Smooth muscle cell (in vitro differentiated cells): ENCODE results near the gene RPL14. TPM values are rescaled to one million over a fixed set of nuclear protein-coding genes. Genes with fewer than 3 reads are reported as not detected.

Source experiments
- DNase-seq: peaks from one replicate; lab custom pipeline; 2025; ENCODE audit not compliant: unreplicated experiment; lab: John Stamatoyannopoulos, UW
- H2AFZ ChIP-seq: fragments of 200-600 bp; sonication (generic); 2 replicates; pipeline ENCODE4 v1.6.0; 2016; ENCODE audit warnings: antibody characterized with exemption, low read depth, mild to moderate bottlenecking
- H3F3A ChIP-seq: fragments of 200-600 bp; sonication (generic); 2 replicates; pipeline ENCODE4 v1.6.0; 2017; ENCODE audit warnings: antibody characterized with exemption, low read depth
- H3K27ac ChIP-seq: fragments of 200-600 bp; sonication (generic); 2 replicates; pipeline ENCODE4 v1.5.1; 2016; ENCODE audit warnings: low read depth, mild to moderate bottlenecking
- H3K27me3 ChIP-seq: fragments of 200-600 bp; sonication (generic); 2 replicates; pipeline ENCODE4 v1.6.1; 2016; ENCODE audit warnings: low read depth, mild to moderate bottlenecking
- H3K36me3 ChIP-seq: fragments of 200-600 bp; sonication (generic); 2 replicates; pipeline ENCODE4 v1.5.1; 2016; ENCODE audit warnings: low read depth
- H3K4me1 ChIP-seq: fragments of 200-600 bp; sonication (generic); 2 replicates; pipeline ENCODE4 v1.5.1; 2016; ENCODE audit warnings: low read depth
- H3K4me2 ChIP-seq: fragments of 200-600 bp; sonication (generic); 2 replicates; pipeline ENCODE4 v1.6.0; 2016; ENCODE audit warnings: mild to moderate bottlenecking
- H3K4me3 ChIP-seq: fragments of 200-600 bp; sonication (generic); 2 replicates; pipeline ENCODE4 v1.5.1; 2016; ENCODE audit warnings: mild to moderate bottlenecking
- H3K79me2 ChIP-seq: fragments of 200-600 bp; sonication (generic); 2 replicates; pipeline ENCODE4 v1.6.0; 2016; ENCODE audit warnings: low read depth, mild to moderate bottlenecking
- H3K9ac ChIP-seq: fragments of 200-600 bp; sonication (generic); 2 replicates; pipeline ENCODE4 v1.6.0; 2016; ENCODE audit warnings: low read depth
- H3K9me3 ChIP-seq: fragments of 200-600 bp; sonication (generic); replicated peaks from 2 replicates; pipeline ENCODE4 v1.5.1; 2016; ENCODE audit warnings: low read depth
- H4K20me1 ChIP-seq: fragments of 200-600 bp; sonication (generic); 2 replicates; pipeline ENCODE4 v1.6.0; 2016; ENCODE audit warnings: low read depth
- WGBS: methylation state at CpG from one replicate; pipeline ENCODE4 v1.1.7; 2016; ENCODE audit warnings: low lambda C conversion rate; 5-methylcytosine and 5-hydroxymethylcytosine counted together
- polyA plus RNA-seq: library from polyadenylated mRNA; unstranded; fragments of >200 nt; fragmentation: Nextera tagmentation; extraction: Ambion mirVana; gene quantifications from 2 replicates; pipeline ENCODE4 v1.2.1, GENCODE V29; 2016
- total RNA-seq: library from RNA; depleted of rRNA; stranded (reverse); fragments of >200 nt; gene quantifications from 2 replicates; pipeline ENCODE4 v1.2.3, GENCODE V29; 2014
- TF ChIP-seq, protein P1 (sequence below): fragments of 200-600 bp; sonication (generic); IDR thresholded peaks from 2 replicates; pipeline ENCODE4 v1.5.1; 2017; ENCODE audit warnings: borderline replicate concordance, mild to moderate bottlenecking, antibody characterized with exemption; ENCODE audit not compliant: insufficient read depth, poor library complexity, severe bottlenecking

RPL14 gene
- total and polyA plus RNA-seq, 2 experiments from 2014 or later: 396 to 403 TPM

DNA sequence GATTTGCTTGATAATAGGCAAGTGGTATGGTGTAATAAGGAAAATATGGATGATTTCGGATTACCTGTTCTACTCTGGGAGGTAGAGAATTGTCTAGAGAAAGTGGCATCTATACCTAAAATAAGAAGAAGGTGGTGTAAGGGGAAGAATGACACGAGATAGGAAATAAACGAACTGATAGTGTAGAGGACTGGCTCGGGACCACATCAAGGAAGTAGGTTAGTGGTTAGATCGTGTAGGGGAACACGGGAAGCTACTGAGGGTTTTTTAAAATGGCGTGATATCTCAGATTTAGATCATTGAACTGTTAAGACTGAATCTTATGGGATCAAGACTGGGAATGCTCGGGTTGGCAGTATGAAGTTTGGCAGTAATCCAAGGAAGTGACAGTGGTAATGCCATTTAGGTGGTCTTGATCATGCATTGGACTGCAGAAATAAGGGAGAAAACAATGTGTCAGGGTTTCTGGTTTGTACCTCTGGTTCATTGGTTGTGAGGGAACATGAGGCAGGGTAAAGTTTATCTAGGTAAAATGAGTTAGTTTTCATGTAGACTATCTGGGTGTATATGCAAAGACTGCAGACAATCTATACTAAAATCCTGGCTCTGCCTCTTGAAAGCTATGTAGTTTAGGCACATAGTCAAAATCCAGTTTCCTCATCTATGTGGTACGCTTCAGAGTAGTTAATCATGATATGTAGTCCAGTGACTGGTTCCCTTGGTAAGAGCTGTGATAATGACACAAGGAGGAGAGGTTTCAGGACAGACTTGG, 7.4 kb downstream of the RPL14 start:
- Histone ChIP-seq H3K36me3 (no peaks in the 10 kb centered on the region), H3K27ac (no peak overlapping the region), H2AFZ (no peak overlapping the region), H3K27me3 (no peaks in the 10 kb centered on the region), H3K4me3 (no peak overlapping the region), H4K20me1 (peaks cover 26% of the 10 kb centered on the region), H3F3A (peaks cover 34% of the 10 kb centered on the region), H3K9me3 (no peaks in the 10 kb centered on the region), H3K4me1 (no peaks in the 10 kb centered on the region), H3K9ac (no peak overlapping the region), H3K4me2 (no peak overlapping the region), H3K79me2 (no peaks in the 10 kb centered on the region)
- TF ChIP-seq, protein P1, sequence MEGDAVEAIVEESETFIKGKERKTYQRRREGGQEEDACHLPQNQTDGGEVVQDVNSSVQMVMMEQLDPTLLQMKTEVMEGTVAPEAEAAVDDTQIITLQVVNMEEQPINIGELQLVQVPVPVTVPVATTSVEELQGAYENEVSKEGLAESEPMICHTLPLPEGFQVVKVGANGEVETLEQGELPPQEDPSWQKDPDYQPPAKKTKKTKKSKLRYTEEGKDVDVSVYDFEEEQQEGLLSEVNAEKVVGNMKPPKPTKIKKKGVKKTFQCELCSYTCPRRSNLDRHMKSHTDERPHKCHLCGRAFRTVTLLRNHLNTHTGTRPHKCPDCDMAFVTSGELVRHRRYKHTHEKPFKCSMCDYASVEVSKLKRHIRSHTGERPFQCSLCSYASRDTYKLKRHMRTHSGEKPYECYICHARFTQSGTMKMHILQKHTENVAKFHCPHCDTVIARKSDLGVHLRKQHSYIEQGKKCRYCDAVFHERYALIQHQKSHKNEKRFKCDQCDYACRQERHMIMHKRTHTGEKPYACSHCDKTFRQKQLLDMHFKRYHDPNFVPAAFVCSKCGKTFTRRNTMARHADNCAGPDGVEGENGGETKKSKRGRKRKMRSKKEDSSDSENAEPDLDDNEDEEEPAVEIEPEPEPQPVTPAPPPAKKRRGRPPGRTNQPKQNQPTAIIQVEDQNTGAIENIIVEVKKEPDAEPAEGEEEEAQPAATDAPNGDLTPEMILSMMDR: no peak
- DNase-seq: no peak
- WGBS: 83% methylated on average over 9 of the region's 9 CpGs

DNA sequence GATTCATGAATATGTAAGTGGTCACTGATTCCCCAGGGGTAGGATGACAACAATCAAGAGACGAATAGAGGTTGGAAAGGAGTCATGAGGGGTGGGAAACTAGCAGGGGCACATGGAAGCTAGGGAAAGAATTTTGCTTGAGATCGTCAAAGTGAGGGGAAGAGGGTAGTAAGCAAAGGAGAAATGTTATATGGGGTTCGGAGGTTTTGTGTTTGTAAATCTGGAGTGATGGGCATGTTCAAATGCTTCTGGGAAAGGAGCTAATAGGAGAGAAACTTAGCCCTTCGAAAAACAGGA, 7.9 kb downstream of the RPL14 start:
- TF ChIP-seq, protein P1: no peak
- Histone ChIP-seq H4K20me1 (peaks cover 21% of the 10 kb centered on the region), H3K9ac (no peak overlapping the region), H3F3A (peaks cover 34% of the 10 kb centered on the region), H3K36me3 (no peaks in the 10 kb centered on the region), H3K4me1 (no peaks in the 10 kb centered on the region), H3K27ac (peak overlapping the region; percentile 1), H3K4me2 (no peak overlapping the region), H2AFZ (no peak overlapping the region), H3K9me3 (no peaks in the 10 kb centered on the region), H3K4me3 (no peak overlapping the region), H3K79me2 (no peaks in the 10 kb centered on the region), H3K27me3 (no peaks in the 10 kb centered on the region)
- no peak for DNase-seq
- WGBS: 87% methylated on average over 4 of the region's 4 CpGs

DNA sequence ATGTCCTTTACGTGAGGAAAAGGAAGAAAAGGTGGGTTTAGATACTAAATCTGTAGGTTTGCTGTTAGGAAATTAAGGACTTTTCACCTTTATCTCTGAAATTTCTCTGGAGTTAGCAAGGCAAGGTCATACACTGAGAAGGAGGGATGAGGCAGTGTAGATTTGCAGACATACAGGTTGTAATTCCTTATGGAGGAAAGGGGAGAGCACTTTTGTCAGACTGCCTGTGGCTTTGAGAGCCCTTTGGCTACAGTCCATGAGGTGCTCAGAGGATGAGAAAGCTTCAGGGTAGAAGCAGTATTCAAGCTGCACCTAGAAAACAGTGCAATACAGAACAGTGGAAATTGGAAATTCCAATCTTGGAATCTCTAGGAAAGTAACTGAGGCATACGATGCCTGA, 8.3 kb downstream of the RPL14 start:
- Histone ChIP-seq H3K36me3 (no peaks in the 10 kb centered on the region), H3K27me3 (no peaks in the 10 kb centered on the region), H3K9me3 (no peaks in the 10 kb centered on the region), H2AFZ (no peak overlapping the region), H3F3A (peaks cover 31% of the 10 kb centered on the region), H3K9ac (no peak overlapping the region), H3K4me1 (no peaks in the 10 kb centered on the region), H3K4me3 (no peak overlapping the region), H4K20me1 (peaks cover 17% of the 10 kb centered on the region), H3K27ac (peak overlapping the region; percentile 1), H3K4me2 (no peak overlapping the region), H3K79me2 (no peaks in the 10 kb centered on the region)
- TF ChIP-seq, protein P1: no peak
- WGBS: 85% methylated on average over 2 of the region's 2 CpGs
- DNase-seq: no peak

DNA sequence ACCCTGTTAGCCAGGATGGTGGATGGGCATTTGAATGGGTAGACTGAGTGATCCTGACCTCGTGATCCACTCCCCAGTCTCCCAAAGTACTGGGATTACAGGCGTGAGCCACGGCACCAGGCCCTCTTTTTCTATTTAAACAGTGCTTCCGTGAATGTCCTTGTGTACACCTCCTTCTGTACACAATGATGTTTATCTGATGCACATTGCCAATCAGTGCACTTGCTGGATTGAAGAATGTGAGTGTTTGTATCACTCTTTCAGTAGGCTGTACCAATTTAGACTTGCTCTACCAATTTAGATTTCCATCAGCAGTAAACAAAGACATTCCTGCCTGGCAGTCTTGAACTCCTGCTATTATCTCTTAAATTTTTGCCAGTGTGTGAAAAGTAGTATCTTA, 10.9 kb downstream of the RPL14 start:
- 87% methylated on average over 4 of the region's 4 CpGs for WGBS
- H3K9me3 ChIP-seq: no peaks in the 10 kb centered on the region
- H3K9ac ChIP-seq: no peak overlapping the region
- H3K4me1 ChIP-seq: no peaks in the 10 kb centered on the region
- peaks cover 5% of the 10 kb centered on the region for H4K20me1 ChIP-seq
- peaks cover 20% of the 10 kb centered on the region for H3F3A ChIP-seq
- no peak overlapping the region for H2AFZ ChIP-seq
- H3K4me2 ChIP-seq: no peak overlapping the region
- TF ChIP-seq, protein P1: no peak
- no peak overlapping the region for H3K4me3 ChIP-seq
- H3K36me3 ChIP-seq: no peaks in the 10 kb centered on the region
- no peak for DNase-seq
- H3K79me2 ChIP-seq: no peaks in the 10 kb centered on the region
- H3K27ac ChIP-seq: no peak overlapping the region
- no peaks in the 10 kb centered on the region for H3K27me3 ChIP-seq
